ENCODE results near the gene P3H2. TPM values are rescaled to one million over a fixed set of nuclear protein-coding genes. Genes with fewer than 3 reads are reported as not detected.

The P3H2 gene
- total and polyA plus RNA-seq, 2 experiments from 2014 or later = 14.5 TPM

DNA sequence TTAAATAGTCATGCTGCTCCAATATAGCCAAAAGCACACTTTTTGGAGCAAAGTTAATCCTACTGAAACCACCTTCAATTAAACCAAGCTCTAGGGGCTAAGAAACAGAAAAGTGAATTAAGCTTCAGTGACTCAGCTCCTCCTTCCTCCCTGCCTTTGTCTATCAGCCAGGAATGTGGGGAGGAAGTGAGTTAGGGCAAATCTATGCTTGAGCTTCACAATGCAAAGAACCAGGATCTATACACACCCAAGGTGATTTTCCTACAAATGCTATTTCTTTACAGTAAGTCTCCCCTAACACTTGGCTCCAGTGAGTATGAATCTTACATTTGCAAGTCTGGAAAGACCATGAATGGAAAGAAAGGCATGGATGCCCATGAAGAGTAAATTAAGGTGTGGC is 212.1 kb downstream of the P3H2 start:
- Histone ChIP-seq H3K9me2 (replicated peaks; ENCODE audit: insufficient read depth) (no peaks in the 10 kb centered on the region), H3K27me3 (no peaks in the 10 kb centered on the region), H3K27ac (no peak overlapping the region), H3K4me1 (ENCODE audit: insufficient read depth) (no peaks in the 10 kb centered on the region), H2AFZ (no peak overlapping the region), H3K4me2 (no peak overlapping the region), H4K20me1 (ENCODE audit: insufficient read depth, poor library complexity, severe bottlenecking) (no peaks in the 10 kb centered on the region), H3K4me3 (no peak overlapping the region), H3K79me2 (no peaks in the 10 kb centered on the region), H3K36me3 (replicated peaks; ENCODE audit: insufficient read depth, low read depth) (no peaks in the 10 kb centered on the region), H3K9me3 (ENCODE audit: low read depth) (no peaks in the 10 kb centered on the region)
- TF ChIP-seq EZH2phosphoT487 (IDR thresholded peaks at IDR 0.05; ENCODE audit: low read depth, severe bottlenecking, unreplicated experiment) = no peak
- no peak for TF ChIP-seq EZH2 (IDR thresholded peaks at IDR 0.05; ENCODE audit: borderline replicate concordance)
- no peak for TF ChIP-seq CTCF (IDR thresholded peaks at IDR 0.05; ENCODE audit: poor library complexity)
- DNase-seq (ENCODE audit: low spot score) = no peak

- Histone ChIP-seq H3K4me3 (no peak overlapping the region), H3K27ac (no peak overlapping the region), H3K4me1 (ENCODE audit: insufficient read depth) (peaks cover 4% of the 10 kb centered on the region), H3K4me2 (no peak overlapping the region), H3K9me2 (replicated peaks; ENCODE audit: insufficient read depth) (no peaks in the 10 kb centered on the region), H3K79me2 (no peaks in the 10 kb centered on the region), H2AFZ (no peak overlapping the region), H3K36me3 (replicated peaks; ENCODE audit: insufficient read depth, low read depth) (no peaks in the 10 kb centered on the region), H4K20me1 (ENCODE audit: insufficient read depth, poor library complexity, severe bottlenecking) (no peaks in the 10 kb centered on the region), H3K9me3 (ENCODE audit: low read depth) (no peaks in the 10 kb centered on the region), H3K27me3 (no peaks in the 10 kb centered on the region)
- no peak for TF ChIP-seq EZH2 (IDR thresholded peaks at IDR 0.05; ENCODE audit: borderline replicate concordance)
- TF ChIP-seq EZH2phosphoT487 (IDR thresholded peaks at IDR 0.05; ENCODE audit: low read depth, severe bottlenecking, unreplicated experiment) = no peak
- TF ChIP-seq CTCF (IDR thresholded peaks at IDR 0.05; ENCODE audit: poor library complexity) = no peak
- WGBS (ENCODE audit: low lambda C conversion rate, missing lambda C conversion rate) = 92% methylated on average over 6 of the region's 6 CpGs
- no peak for DNase-seq (ENCODE audit: low spot score)
Measured at GRCh38 chr3:189907803-189908202, 212.9 kb downstream of the P3H2 start.

Small RNA genes lying within 50 kb of the gene (small RNA-seq; reads per million reads assigned to genes)
- gene RNU6-1109P = not detected

Other genes with a start within 250 kb of the P3H2 start
- gene CLDN1, start 201.5 kb upstream of the P3H2 start, total RNA-seq = 106 and 123 TPM in 2 replicates
- 45.3 and 46.9 TPM in 2 replicates for gene CLDN1, start 201.5 kb upstream of the P3H2 start, polyA plus RNA-seq

All from hepatocyte (in vitro differentiated cells).